ENCODE measurements around the gene BICRAL.

- TF ChIP-seq POLR2AphosphoS5 (IDR thresholded peaks at IDR 0.05; ENCODE audit: borderline replicate concordance, low read depth, low read length) (no peak), EZH2 (IDR thresholded peaks at IDR 0.05) (no peak)
Observed at GRCh38 chr6:42783876-42784642, 2.2 kb downstream of the BICRAL start.

All from SK-N-MC (cell line).